Measurements from ENCODE around the gene RIMBP2.

The RIMBP2 gene

DNA sequence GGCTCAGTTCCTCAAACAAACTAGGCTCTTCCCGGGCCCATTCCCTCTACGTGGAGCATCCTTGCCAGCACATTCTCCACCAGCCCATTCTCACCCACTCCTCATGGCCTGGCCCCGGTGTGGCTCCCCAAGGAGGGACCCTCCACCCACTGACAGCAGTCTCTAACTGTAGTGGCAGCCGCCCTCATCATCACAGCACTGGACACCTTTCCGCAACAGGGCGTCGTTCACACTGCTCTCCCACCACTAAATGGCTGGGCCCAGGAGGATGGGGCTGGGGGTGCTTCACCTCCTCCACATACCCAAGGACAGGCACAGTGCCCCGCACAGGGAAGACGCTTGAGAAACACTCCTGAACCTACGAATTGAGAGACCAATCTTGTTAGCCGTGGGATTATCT lies 123.0 kb downstream of the RIMBP2 start:
- H3K4me1 ChIP-seq (ENCODE audit: low read length): no peaks in the 10 kb centered on the region
- H3K79me2 ChIP-seq (ENCODE audit: low read length): no peaks in the 10 kb centered on the region
- no peak overlapping the region for H2AFZ ChIP-seq (ENCODE audit: low read length)
- no peak overlapping the region for H3K9ac ChIP-seq (ENCODE audit: low read length)
- TF ChIP-seq EZH2 (optimal IDR thresholded peaks at IDR 0.05; ENCODE audit: low read depth, low read length): no peak
- TF ChIP-seq EZH2phosphoT487 (IDR thresholded peaks at IDR 0.05; ENCODE audit: low read length): no peak
- TF ChIP-seq, protein P1, sequence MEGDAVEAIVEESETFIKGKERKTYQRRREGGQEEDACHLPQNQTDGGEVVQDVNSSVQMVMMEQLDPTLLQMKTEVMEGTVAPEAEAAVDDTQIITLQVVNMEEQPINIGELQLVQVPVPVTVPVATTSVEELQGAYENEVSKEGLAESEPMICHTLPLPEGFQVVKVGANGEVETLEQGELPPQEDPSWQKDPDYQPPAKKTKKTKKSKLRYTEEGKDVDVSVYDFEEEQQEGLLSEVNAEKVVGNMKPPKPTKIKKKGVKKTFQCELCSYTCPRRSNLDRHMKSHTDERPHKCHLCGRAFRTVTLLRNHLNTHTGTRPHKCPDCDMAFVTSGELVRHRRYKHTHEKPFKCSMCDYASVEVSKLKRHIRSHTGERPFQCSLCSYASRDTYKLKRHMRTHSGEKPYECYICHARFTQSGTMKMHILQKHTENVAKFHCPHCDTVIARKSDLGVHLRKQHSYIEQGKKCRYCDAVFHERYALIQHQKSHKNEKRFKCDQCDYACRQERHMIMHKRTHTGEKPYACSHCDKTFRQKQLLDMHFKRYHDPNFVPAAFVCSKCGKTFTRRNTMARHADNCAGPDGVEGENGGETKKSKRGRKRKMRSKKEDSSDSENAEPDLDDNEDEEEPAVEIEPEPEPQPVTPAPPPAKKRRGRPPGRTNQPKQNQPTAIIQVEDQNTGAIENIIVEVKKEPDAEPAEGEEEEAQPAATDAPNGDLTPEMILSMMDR (IDR thresholded peaks at IDR 0.05; ENCODE audit: low read length): no peak
- H3K4me2 ChIP-seq (ENCODE audit: low read depth, low read length): no peak overlapping the region
- no peak overlapping the region for H3K4me3 ChIP-seq (ENCODE audit: low read length)
- H3K36me3 ChIP-seq (replicated peaks; ENCODE audit: insufficient read depth, low read length): no peaks in the 10 kb centered on the region
- no peak overlapping the region for H3K27ac ChIP-seq (ENCODE audit: low read length)
- no peaks in the 10 kb centered on the region for H3F3A ChIP-seq (ENCODE audit: insufficient read depth, low read length)
- no peaks in the 10 kb centered on the region for H3K9me2 ChIP-seq (replicated peaks; ENCODE audit: insufficient read depth, low read length)
- no peaks in the 10 kb centered on the region for H3K27me3 ChIP-seq (replicated peaks; ENCODE audit: insufficient read depth, low read length)
- no peaks in the 10 kb centered on the region for H3K9me3 ChIP-seq (replicated peaks; ENCODE audit: insufficient read depth, low read length)
- no peaks in the 10 kb centered on the region for H4K20me1 ChIP-seq (ENCODE audit: insufficient read depth, low read length)
- no peak for DNase-seq

DNA sequence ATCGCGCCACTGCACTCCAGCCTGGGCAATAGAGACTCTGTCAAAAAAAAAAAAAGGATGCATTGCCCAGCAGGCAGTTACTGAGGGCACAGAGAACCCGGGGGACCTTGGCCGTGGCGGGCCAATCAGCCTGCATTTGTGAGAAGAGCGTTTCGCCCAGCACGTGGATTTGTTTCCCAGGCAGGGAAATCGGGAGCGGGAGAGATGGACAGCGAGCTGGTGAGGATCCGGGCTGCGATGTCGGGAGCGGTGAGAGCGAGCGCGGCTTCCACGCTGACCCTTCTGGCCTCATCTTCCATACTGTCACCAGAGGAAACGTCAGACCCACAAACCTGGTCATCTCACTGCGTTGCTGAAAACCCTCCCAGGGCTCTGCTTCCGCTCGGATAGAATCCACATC lies 123.5 kb downstream of the RIMBP2 start:
- no peak for DNase-seq
- Histone ChIP-seq H2AFZ (ENCODE audit: low read length) (no peak overlapping the region), H3F3A (ENCODE audit: insufficient read depth, low read length) (no peaks in the 10 kb centered on the region), H3K9me3 (replicated peaks; ENCODE audit: insufficient read depth, low read length) (no peaks in the 10 kb centered on the region), H3K4me1 (ENCODE audit: low read length) (no peaks in the 10 kb centered on the region), H3K4me3 (ENCODE audit: low read length) (no peak overlapping the region), H4K20me1 (ENCODE audit: insufficient read depth, low read length) (no peaks in the 10 kb centered on the region), H3K27me3 (replicated peaks; ENCODE audit: insufficient read depth, low read length) (no peaks in the 10 kb centered on the region), H3K9me2 (replicated peaks; ENCODE audit: insufficient read depth, low read length) (no peaks in the 10 kb centered on the region), H3K79me2 (ENCODE audit: low read length) (no peaks in the 10 kb centered on the region), H3K4me2 (ENCODE audit: low read depth, low read length) (no peak overlapping the region), H3K9ac (ENCODE audit: low read length) (no peak overlapping the region), H3K36me3 (replicated peaks; ENCODE audit: insufficient read depth, low read length) (no peaks in the 10 kb centered on the region), H3K27ac (ENCODE audit: low read length) (no peak overlapping the region)
- TF ChIP-seq EZH2 (optimal IDR thresholded peaks at IDR 0.05; ENCODE audit: low read depth, low read length): no peak

DNA sequence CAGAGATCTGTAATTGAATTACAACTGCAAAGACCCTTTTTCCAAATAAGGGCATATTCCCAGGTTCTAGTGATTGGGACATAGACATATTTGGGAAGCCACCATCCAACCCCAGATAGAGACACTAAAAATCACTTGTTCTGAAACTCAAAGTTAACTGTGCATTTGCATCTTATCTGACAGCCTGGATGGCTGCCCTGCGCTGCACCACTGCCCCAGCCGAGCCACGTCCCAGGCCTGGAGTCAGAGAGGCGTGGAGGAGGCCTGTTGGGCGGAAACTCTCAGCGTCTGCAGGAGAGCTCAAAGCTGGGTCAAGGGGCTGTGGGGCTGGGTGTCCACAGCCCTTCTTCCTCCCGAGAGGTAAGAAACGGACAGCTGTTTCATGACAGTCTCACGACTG lies 124.4 kb downstream of the RIMBP2 start:
- no peak overlapping the region for H2AFZ ChIP-seq (ENCODE audit: low read length)
- H3K36me3 ChIP-seq (replicated peaks; ENCODE audit: insufficient read depth, low read length): no peaks in the 10 kb centered on the region
- no peak overlapping the region for H3K4me3 ChIP-seq (ENCODE audit: low read length)
- H3K4me2 ChIP-seq (ENCODE audit: low read depth, low read length): no peak overlapping the region
- H3F3A ChIP-seq (ENCODE audit: insufficient read depth, low read length): no peaks in the 10 kb centered on the region
- no peak overlapping the region for H3K9ac ChIP-seq (ENCODE audit: low read length)
- no peaks in the 10 kb centered on the region for H3K4me1 ChIP-seq (ENCODE audit: low read length)
- no peaks in the 10 kb centered on the region for H3K79me2 ChIP-seq (ENCODE audit: low read length)
- H3K27me3 ChIP-seq (replicated peaks; ENCODE audit: insufficient read depth, low read length): no peaks in the 10 kb centered on the region
- no peak for TF ChIP-seq EZH2 (optimal IDR thresholded peaks at IDR 0.05; ENCODE audit: low read depth, low read length)
- TF ChIP-seq EZH2phosphoT487 (IDR thresholded peaks at IDR 0.05; ENCODE audit: low read length): no peak
- TF ChIP-seq, protein P1 (IDR thresholded peaks at IDR 0.05; ENCODE audit: low read length): no peak
- H3K9me3 ChIP-seq (replicated peaks; ENCODE audit: insufficient read depth, low read length): no peaks in the 10 kb centered on the region
- H4K20me1 ChIP-seq (ENCODE audit: insufficient read depth, low read length): no peaks in the 10 kb centered on the region
- H3K27ac ChIP-seq (ENCODE audit: low read length): no peak overlapping the region
- H3K9me2 ChIP-seq (replicated peaks; ENCODE audit: insufficient read depth, low read length): no peaks in the 10 kb centered on the region
- DNase-seq: no peak

DNA sequence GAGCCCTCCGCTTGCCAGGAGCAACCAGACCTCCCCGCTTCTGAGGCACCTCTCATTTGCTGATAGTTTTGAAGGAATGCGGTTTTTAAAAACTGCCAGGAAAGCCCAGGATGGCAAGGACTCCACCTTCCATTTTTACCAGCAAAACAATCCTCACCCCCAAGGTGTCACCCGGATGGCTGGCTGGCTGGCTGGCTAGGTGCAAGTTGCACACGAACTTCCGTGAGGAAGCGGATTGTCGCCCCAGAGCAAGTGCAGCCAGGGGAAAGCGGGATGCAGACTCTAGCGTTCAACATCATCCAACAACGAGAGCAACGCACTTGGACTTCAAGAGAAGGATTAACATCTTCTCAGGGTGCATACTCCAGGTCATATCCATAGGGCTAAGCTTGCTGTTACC lies 125.4 kb downstream of the RIMBP2 start:
- TF ChIP-seq, protein P1 (IDR thresholded peaks at IDR 0.05; ENCODE audit: low read length): no peak
- TF ChIP-seq EZH2phosphoT487 (IDR thresholded peaks at IDR 0.05; ENCODE audit: low read length): no peak
- TF ChIP-seq EZH2 (optimal IDR thresholded peaks at IDR 0.05; ENCODE audit: low read depth, low read length): no peak
- H3K4me1 ChIP-seq (ENCODE audit: low read length): no peaks in the 10 kb centered on the region
- no peaks in the 10 kb centered on the region for H3K36me3 ChIP-seq (replicated peaks; ENCODE audit: insufficient read depth, low read length)
- H3K27me3 ChIP-seq (replicated peaks; ENCODE audit: insufficient read depth, low read length): no peaks in the 10 kb centered on the region
- H3K9me3 ChIP-seq (replicated peaks; ENCODE audit: insufficient read depth, low read length): no peaks in the 10 kb centered on the region
- no peaks in the 10 kb centered on the region for H4K20me1 ChIP-seq (ENCODE audit: insufficient read depth, low read length)
- no peaks in the 10 kb centered on the region for H3K79me2 ChIP-seq (ENCODE audit: low read length)
- no peak overlapping the region for H2AFZ ChIP-seq (ENCODE audit: low read length)
- H3K9ac ChIP-seq (ENCODE audit: low read length): no peak overlapping the region
- H3F3A ChIP-seq (ENCODE audit: insufficient read depth, low read length): no peaks in the 10 kb centered on the region
- H3K4me2 ChIP-seq (ENCODE audit: low read depth, low read length): no peak overlapping the region
- no peak overlapping the region for H3K27ac ChIP-seq (ENCODE audit: low read length)
- no peaks in the 10 kb centered on the region for H3K9me2 ChIP-seq (replicated peaks; ENCODE audit: insufficient read depth, low read length)
- H3K4me3 ChIP-seq (ENCODE audit: low read length): no peak overlapping the region
- no peak for DNase-seq
